ENCODE data around the gene CYP27C1. TPM values are rescaled to one million over a fixed set of nuclear protein-coding genes. Genes with fewer than 3 reads are reported as not detected.

Gene CYP27C1
- total and polyA plus RNA-seq, 10 of the 15 experiments (the other 5 are each of a cell fraction or from before 2014, with no cell fraction given), result not detected

GRCh38 chr2:127229555-127229954, 9.5 kb upstream of the CYP27C1 start (continued):
- TF ChIP-seq USF2 (IDR thresholded peaks at IDR 0.05; ENCODE audit: borderline replicate concordance, low read depth, low read length) (no peak), MTA3 (IDR thresholded peaks at IDR 0.05; ENCODE audit: borderline replicate concordance, low read length) (no peak), SMC3 (IDR thresholded peaks at IDR 0.05; ENCODE audit: borderline replicate concordance, low read length) (no peak), PAX5 (IDR thresholded peaks at IDR 0.05; ENCODE audit: borderline replicate concordance, low read depth, low read length) (no peak), EGR1 (IDR thresholded peaks at IDR 0.05; ENCODE audit: borderline replicate concordance in 1 of 2, low read depth in 2 of 2, low read length in 2 of 2) (no peak), ZNF592 (IDR thresholded peaks at IDR 0.05) (no peak), CBX5 (IDR thresholded peaks at IDR 0.05; ENCODE audit: low read depth) (no peak), ATF2 (IDR thresholded peaks at IDR 0.05; ENCODE audit: low read length) (no peak), E2F8 (IDR thresholded peaks at IDR 0.05; ENCODE audit: low read depth, partially characterized antibody) (no peak), NBN (IDR thresholded peaks at IDR 0.05) (no peak), CBX3 (IDR thresholded peaks at IDR 0.05; ENCODE audit: borderline replicate concordance, low read depth) (no peak)
